GM23248 (cell line): ENCODE results near the gene NAPSA. TPM values are rescaled to one million over a fixed set of nuclear protein-coding genes. Genes with fewer than 3 reads are reported as not detected.

Source experiments
- DNase-seq: peaks from one replicate; pipeline ENCODE4 v3.0.0-alpha.2; 2015
- H2AFZ ChIP-seq: fragments of 200-600 bp; sonication (generic); 2 replicates; pipeline ENCODE4 v1.6.1; 2016; ENCODE audit warnings: antibody characterized with exemption
- H3F3A ChIP-seq: fragments of 200-600 bp; sonication (generic); 2 replicates; pipeline ENCODE4 v1.6.1; 2016; ENCODE audit warnings: mild to moderate bottlenecking, antibody characterized with exemption, mixed run types; ENCODE audit not compliant: insufficient read depth
- H3K27ac ChIP-seq: fragments of 200-600 bp; sonication (generic); 2 replicates; pipeline ENCODE4 v1.5.1; 2016; ENCODE audit warnings: mild to moderate bottlenecking
- H3K27me3 ChIP-seq: fragments of 200-600 bp; sonication (generic); replicated peaks from 2 replicates; pipeline ENCODE4 v1.6.1; 2016; ENCODE audit warnings: mild to moderate bottlenecking; ENCODE audit not compliant: insufficient read depth
- H3K36me3 ChIP-seq: fragments of 200-600 bp; sonication (generic); 2 replicates; pipeline ENCODE4 v1.6.1; 2016; ENCODE audit warnings: low read depth, mild to moderate bottlenecking
- H3K4me1 ChIP-seq: fragments of 200-600 bp; sonication (generic); 2 replicates; pipeline ENCODE4 v1.6.1; 2016; ENCODE audit warnings: mild to moderate bottlenecking; ENCODE audit not compliant: insufficient read depth
- H3K4me2 ChIP-seq: fragments of 200-600 bp; sonication (generic); one replicate; pipeline ENCODE4 v1.6.1; 2016; ENCODE audit warnings: mild to moderate bottlenecking; ENCODE audit not compliant: unreplicated experiment
- H3K4me3 ChIP-seq: fragments of 200-600 bp; sonication (generic); 2 replicates; pipeline ENCODE4 v1.5.1; 2016; ENCODE audit warnings: mild to moderate bottlenecking
- H3K79me2 ChIP-seq: fragments of 200-600 bp; sonication (generic); 2 replicates; pipeline ENCODE4 v1.6.1; 2016; ENCODE audit warnings: mild to moderate bottlenecking; ENCODE audit not compliant: insufficient read depth
- H3K9ac ChIP-seq: fragments of 200-600 bp; sonication (generic); 2 replicates; pipeline ENCODE4 v1.6.1; 2016; ENCODE audit warnings: mild to moderate bottlenecking
- H3K9me2 ChIP-seq: fragments of 200-600 bp; sonication (generic); 2 replicates; pipeline ENCODE4 v1.6.1; 2016; ENCODE audit warnings: mixed run types, mild to moderate bottlenecking, moderate library complexity; ENCODE audit not compliant: insufficient read depth
- H3K9me3 ChIP-seq: fragments of 200-600 bp; sonication (generic); one replicate; pipeline ENCODE4 v1.6.1; 2017; ENCODE audit warnings: low read depth
- H4K20me1 ChIP-seq: fragments of 200-600 bp; sonication (generic); 2 replicates; pipeline ENCODE4 v1.6.0; 2016; ENCODE audit not compliant: insufficient read depth
- EZH2 ChIP-seq: fragments of 200-600 bp; sonication (generic); IDR thresholded peaks from 2 replicates; pipeline ENCODE4 v1.6.1; 2018; ENCODE audit warnings: antibody characterized with exemption, mild to moderate bottlenecking; ENCODE audit not compliant: insufficient read depth, poor library complexity, severe bottlenecking
- EZH2phosphoT487 ChIP-seq: fragments of 200-600 bp; sonication (generic); IDR thresholded peaks from 2 replicates; pipeline ENCODE4 v1.6.1; 2018; ENCODE audit warnings: antibody characterized with exemption, moderate library complexity, mild to moderate bottlenecking, low read depth; ENCODE audit not compliant: insufficient read depth
- whole genome bisulfite sequencing, 2 experiments: methylation state at CpG; one replicate each; pipeline ENCODE4 v1.1.6; 2015 to 2017; ENCODE audit warnings: low lambda C conversion rate in 2 of 2, low coverage in 1 of 2; ENCODE audit errors: missing lambda C conversion rate in 2 of 2; 5-methylcytosine and 5-hydroxymethylcytosine counted together
- in situ Hi-C: fragments of 300-500 bp; cut with MboI; formaldehyde crosslinking; loops from 2 replicates; pipeline ENCODE4 v1.15.0; 2020
- polyA plus RNA-seq: library from polyadenylated mRNA; unstranded; fragments of >200 nt; fragmentation: Nextera tagmentation; extraction: Ambion mirVana; gene quantifications from 2 replicates; pipeline ENCODE4 v1.2.1, GENCODE V29; 2016
- total RNA-seq: library from RNA; depleted of rRNA; stranded (reverse); fragments of >200 nt; shearing (Covaris generic); gene quantifications from 2 replicates; pipeline ENCODE4 v1.2.3, GENCODE V29; 2014; rRNA removed

NAPSA gene
- total and polyA plus RNA-seq, 2 experiments from 2014 or later = 0.15 to 0.32 TPM

- no peaks in the 10 kb centered on the region for H3F3A ChIP-seq
- H3K36me3 ChIP-seq = no peaks in the 10 kb centered on the region
- H2AFZ ChIP-seq = no peak overlapping the region
- H3K9me3 ChIP-seq = no peaks in the 10 kb centered on the region
- no peaks in the 10 kb centered on the region for H4K20me1 ChIP-seq
- in situ Hi-C loops = no loop called here
- no peak overlapping the region for H3K4me2 ChIP-seq
- H3K79me2 ChIP-seq = no peaks in the 10 kb centered on the region
- no peaks in the 10 kb centered on the region for H3K4me1 ChIP-seq
- H3K9ac ChIP-seq = no peak overlapping the region
- DNase-seq = no peak
- TF ChIP-seq EZH2phosphoT487 (no peak), EZH2 (no peak)
- peaks cover 10% of the 10 kb centered on the region; the same call in 1 of the 2 replicates for H3K27me3 ChIP-seq
- no peak overlapping the region for H3K27ac ChIP-seq
- no peak overlapping the region for H3K4me3 ChIP-seq
- WGBS, 2 experiments = 59 to 62% methylated on average over 17 to 21 of the region's 21 CpGs
- no peaks in the 10 kb centered on the region for H3K9me2 ChIP-seq
These were observed 56.4 kb downstream of the NAPSA start for GRCh38 chr19:50308991-50309390.

Other genes with a start within 250 kb of the NAPSA start
- gene IZUMO2, start 202.4 kb downstream of the NAPSA start, total RNA-seq = not detected in 2 replicates
- gene IZUMO2, start 202.4 kb downstream of the NAPSA start, polyA plus RNA-seq = not detected in 2 replicates
- not detected in 2 replicates for gene MYH14, start 162.0 kb downstream of the NAPSA start, total RNA-seq
- gene MYH14, start 162.0 kb downstream of the NAPSA start, polyA plus RNA-seq = not detected in 2 replicates
- gene KCNC3, start 36.3 kb downstream of the NAPSA start, total RNA-seq = under 0.01 and 0.13 TPM in 2 replicates
- gene KCNC3, start 36.3 kb downstream of the NAPSA start, polyA plus RNA-seq = 0.04 TPM in 1 of 2 replicates, not detected in the other
- gene NR1H2, start 10.8 kb upstream of the NAPSA start, total RNA-seq = 96.6 and 140 TPM in 2 replicates
- gene NR1H2, start 10.8 kb upstream of the NAPSA start, polyA plus RNA-seq = 102 and 109 TPM in 2 replicates
- gene POLD1, start 18.7 kb upstream of the NAPSA start, total RNA-seq = 15.6 and 18.3 TPM in 2 replicates
- gene POLD1, start 18.7 kb upstream of the NAPSA start, polyA plus RNA-seq = 12.6 and 13.7 TPM in 2 replicates
- gene SPIB, start 53.3 kb upstream of the NAPSA start, total RNA-seq = not detected in 2 replicates
- gene SPIB, start 53.3 kb upstream of the NAPSA start, polyA plus RNA-seq = not detected in 2 replicates
- not detected in 2 replicates for gene MYBPC2, start 67.3 kb upstream of the NAPSA start, total RNA-seq
- not detected in 2 replicates for gene MYBPC2, start 67.3 kb upstream of the NAPSA start, polyA plus RNA-seq
- 92.7 and 96.6 TPM in 2 replicates for gene EMC10, start 110.9 kb upstream of the NAPSA start, total RNA-seq
- 7.2 and 7.7 TPM in 2 replicates for gene EMC10, start 110.9 kb upstream of the NAPSA start, polyA plus RNA-seq
- gene GARIN5A, start 111.2 kb upstream of the NAPSA start, total RNA-seq = not detected in 2 replicates
- 0.20 and 0.27 TPM in 2 replicates for gene GARIN5A, start 111.2 kb upstream of the NAPSA start, polyA plus RNA-seq
- 50.7 and 55.2 TPM in 2 replicates for gene JOSD2, start 145.6 kb upstream of the NAPSA start, total RNA-seq
- 98.5 and 108 TPM in 2 replicates for gene JOSD2, start 145.6 kb upstream of the NAPSA start, polyA plus RNA-seq
- gene ASPDH, start 148.3 kb upstream of the NAPSA start, total RNA-seq = not detected in 2 replicates
- not detected in 2 replicates for gene ASPDH, start 148.3 kb upstream of the NAPSA start, polyA plus RNA-seq
- not detected in 2 replicates for gene LRRC4B, start 202.8 kb upstream of the NAPSA start, total RNA-seq
- gene LRRC4B, start 202.8 kb upstream of the NAPSA start, polyA plus RNA-seq = not detected in 2 replicates